ENCODE results near the gene PCBP3.
"Not testable (repeated sequence)": the region's sequence is repeated elsewhere in the genome, so short reads cannot be mapped to it uniquely, and the experiment has no call there.

PCBP3 gene

DNA sequence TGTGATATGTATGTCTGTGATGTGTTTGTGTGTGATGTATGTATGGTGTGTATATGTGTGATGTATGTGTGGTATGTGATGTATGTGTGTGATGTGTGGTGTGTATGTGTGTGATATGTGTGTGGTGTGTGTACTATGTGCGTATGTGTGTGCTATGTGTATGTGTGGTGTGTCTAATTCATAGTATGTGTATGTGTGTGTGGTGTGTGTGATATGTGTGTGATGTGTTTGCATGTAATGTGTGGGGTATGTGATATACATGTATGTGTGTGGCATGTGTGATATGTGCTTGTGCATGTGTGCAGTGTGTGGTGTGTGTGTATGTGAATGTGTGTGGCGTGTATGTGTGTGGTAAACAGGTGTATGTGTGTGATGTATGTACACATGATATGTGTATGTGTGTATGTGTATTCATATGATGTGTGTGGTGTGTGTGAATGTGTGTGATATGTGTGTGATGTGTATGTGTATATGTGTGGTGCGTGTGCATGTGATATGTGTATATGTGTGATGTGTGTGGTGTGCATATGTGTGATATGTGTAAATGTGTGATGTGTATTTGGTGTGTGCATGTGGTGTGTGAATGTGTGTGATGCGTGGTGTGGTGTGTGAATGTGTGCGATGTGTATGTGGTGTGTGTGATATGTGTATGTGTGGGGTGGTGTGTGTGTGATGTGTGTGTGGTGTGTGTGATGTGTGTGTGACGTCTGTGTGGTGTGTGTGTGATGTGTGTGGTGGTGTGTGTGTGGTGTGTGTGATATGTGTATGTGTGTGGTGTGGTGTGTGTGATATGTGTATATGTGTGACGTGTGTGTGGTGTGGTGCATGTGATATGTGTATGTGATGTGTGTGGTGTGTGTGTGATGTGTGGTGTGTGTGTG lies 8.0 kb upstream of the PCBP3 start:
- DNase-seq (ENCODE audit: low read depth in 2 of 2) = no peak

DNA sequence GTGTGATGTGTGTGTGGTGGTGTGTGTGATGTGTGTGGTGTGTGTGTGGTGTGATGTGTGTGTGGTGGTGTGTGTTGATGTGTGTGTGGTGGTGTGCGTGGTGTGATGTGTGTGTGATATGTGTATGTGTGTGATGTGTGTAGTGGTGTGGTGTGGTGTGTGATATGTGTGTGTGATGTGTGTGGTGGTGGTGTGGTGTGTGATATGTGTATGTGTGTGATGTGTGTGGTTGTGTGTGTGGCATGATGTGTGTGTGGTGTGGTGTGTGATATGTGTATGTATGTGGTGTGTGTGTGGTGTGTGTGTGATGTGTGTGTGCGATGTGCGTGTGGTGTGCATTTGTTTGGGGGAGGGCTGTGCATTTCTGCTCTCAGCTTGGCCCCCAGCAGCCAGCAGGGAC lies 7.1 kb upstream of the PCBP3 start:
- DNase-seq (ENCODE audit: low read depth in 2 of 2) = no peak

DNA sequence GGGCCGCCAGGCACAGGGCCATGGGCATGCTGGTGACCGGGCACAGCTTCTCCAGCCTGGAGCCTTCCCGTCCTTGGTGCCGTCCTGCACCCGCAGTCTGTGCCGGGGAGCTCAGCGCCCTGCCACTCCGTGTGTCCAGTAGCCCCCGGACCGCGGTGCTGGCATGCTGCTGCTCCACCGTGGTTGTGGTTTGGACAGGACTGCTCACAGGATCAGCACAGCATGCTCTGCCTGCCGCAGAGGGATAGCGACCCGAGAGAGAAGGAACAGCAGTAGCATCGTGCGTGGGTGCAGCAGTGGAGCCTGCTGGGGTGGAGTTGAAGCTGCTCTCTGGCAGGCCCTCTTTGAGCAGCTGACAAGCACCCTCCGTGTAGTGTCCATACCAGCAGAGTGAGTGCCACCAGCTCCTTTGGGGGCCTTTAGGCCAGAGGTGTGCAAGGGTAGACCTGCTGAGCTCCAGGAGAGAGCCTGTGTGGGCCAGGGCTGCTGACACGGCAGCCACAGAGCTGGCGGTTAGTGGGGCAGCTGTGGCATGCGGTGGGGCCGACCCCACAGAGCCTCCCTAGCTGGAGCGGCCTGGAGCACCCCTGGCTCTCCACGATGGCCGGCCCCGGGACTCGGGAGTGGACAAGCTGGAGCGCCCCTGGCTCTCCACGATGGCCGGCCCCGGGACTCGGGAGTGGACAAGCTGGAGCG lies 6.4 kb upstream of the PCBP3 start:
- DNase-seq (ENCODE audit: low read depth in 2 of 2) = no peak

DNA sequence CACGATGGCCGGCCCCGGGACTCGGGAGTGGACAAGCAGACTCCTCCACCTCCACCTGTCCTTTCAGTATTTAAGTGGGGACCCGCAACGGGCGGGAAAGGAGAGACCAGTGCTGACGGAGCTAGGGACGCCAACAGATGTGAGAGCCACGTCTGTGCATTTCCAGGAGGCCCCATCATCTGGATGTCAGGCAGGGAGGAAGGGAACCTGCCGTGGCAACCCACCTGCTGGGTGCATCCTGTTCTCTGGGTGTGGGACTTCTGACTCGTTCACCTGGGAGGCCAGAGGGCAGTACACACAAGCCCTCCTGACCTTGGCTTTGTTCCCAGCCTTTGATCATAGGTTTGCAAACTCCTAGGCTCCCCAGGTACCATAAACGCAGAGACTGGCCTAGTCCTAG lies 5.6 kb upstream of the PCBP3 start:
- no peak for DNase-seq (ENCODE audit: low read depth in 2 of 2)

DNA sequence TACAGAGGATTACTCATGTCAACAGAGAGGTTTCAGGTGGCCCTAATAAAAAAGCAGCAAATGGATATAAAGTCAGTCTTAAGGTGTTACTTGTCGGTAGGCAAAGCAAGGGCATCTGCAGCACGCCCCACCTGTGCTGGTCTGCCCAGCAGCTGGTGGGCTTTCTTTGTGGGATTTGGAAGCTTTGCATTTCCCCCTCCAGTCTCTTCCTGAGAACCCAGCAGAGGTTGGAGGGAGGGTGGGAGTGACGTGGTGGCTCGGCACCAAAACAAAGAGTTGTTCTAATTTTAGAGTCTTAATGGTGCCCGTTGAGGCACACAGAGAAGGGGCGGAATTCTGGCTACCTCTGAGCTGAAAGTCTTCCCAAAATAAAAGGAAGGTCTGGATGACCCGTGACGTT lies 4.8 kb upstream of the PCBP3 start:
- DNase-seq (ENCODE audit: low read depth in 2 of 2) = no peak

DNA sequence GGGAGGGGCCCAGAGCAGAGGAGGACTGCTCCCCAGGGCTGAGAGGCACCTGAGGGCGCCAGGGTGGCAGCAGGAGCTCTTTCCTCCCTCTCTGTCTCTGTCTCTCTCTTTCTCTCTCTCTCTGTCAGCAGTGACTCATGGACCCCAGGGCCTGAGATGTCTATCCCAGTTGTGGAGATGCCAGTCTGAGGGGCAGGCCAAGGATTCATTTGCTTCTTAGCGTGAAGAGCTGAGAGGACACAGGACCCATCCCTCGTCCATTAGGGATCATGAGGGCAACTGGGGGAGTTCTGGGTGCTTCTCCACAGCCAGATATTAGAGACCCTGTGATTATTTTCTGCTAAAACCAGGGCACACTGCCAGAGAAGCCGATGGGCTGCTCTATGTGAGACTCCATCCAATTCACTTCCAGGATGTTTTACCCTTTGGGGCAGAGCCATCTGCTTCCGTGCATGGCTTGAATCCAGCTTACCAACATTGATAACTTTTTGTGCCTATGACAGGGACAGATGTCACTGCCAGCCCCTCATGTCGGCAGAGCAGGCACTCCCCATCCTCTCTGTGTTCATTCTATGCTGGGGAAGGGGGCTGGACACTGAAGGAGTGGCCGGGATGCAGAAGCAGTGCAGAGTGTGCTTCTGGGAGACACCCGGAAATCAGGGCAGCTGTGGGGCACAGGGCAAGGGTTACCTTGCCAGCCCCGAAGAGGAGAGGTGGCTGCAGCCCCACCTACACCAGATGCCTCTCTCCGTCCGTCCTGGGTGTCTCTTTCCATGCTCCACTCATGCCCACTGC lies 4.1 kb upstream of the PCBP3 start:
- DNase-seq (ENCODE audit: low read depth in 2 of 2) = no peak

DNA sequence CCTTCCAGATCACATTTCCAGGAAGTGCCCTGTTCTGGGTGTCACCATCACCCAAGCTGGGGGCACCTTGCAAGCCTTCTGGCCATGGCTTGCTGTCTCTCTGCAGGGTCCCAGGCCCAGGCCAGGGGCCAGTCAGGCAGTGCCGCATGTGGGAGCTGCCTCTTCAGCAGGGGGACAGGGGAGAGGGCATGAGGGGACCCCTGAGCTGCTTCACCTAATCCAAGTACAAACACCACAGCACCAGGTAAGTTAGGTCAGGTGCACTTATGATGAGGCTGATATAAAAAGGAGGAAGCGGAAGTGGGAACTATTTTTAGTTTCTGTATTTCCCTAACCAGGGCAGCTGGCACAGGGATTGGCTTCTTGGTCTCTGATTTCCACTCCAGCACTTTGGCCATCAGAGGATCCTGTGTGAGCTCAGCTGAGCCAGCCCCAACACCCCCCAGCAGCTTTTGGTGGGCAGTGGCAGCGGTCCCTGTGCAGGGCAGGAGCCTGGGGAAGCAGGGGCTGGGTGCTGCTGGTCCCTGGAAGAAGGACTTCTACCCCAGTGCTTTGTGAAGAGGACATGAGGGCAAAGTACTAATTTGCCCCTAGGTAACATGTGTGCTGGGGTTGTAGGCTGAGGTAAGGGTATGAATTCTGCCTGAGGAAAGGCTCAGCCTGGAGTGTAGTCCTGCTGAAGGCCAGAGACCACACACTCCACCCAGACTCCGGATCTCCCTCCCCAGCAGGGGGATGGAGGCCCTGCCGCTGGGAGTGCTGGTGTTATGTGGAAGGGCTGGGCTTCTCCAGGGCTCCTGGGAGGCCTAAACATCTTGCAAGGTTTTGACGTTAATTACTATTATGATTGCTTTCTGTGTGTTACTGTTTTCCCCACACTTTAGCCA lies 3.3 kb upstream of the PCBP3 start:
- no peak for DNase-seq (ENCODE audit: low read depth in 2 of 2)

DNA sequence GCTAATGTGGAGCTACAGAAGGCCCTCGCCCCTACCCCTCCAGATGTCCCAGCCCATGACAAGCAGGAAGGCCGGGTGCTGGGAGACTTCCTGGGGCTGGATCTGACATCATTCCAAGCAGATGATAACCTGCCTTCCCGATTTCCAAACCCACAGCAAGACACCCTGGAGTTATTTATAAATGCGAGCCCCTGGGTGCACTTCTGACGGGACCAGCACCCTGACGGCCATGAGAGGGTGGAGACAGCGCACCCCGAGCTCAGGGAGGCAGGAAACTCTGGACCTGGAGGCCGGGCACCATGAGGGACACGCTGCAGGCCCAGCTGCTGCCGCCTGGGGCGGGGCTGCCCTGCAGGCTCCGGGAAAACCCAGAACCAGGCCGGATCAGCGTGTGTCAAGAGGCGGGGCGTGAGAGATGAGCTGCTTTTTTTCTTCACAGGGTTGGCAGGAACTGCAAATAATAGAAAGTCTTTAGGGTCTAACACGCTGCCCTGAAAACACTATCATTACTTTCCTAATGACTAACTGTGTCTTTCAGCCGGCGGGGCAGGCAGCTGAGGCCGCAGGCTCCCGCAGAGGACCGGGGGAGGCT lies 2.5 kb upstream of the PCBP3 start:
- DNase-seq (ENCODE audit: low read depth in 2 of 2) = no peak

DNA sequence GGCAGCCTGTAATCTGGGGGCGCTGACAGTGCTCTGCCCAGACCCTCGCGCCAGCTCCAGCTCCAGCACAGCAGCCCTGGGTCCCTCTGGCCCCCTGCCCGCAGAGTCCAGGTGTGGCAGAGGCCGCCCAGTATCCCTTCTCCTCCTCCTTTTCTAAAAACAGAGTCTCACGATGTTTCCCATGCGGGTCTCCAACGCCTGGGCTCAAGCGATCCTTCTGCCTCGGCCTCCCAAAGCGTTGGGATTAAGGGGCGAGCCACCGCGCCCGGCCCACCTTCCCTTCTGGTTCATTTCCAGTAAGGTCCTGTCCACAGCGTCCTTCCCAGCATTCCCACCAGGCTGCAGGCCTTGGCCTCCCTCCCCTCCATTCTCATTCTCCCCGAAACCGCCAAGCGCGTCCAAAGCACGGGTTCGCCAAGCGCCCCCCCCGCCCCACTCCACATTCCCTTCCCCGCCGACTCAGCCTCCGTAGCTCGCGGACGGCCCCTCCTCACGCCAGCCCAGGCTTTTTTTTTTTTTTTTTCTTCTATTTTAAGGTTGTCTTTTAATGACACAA lies 2.0 kb upstream of the PCBP3 start:
- DNase-seq (ENCODE audit: low read depth in 2 of 2) = no peak

DNA sequence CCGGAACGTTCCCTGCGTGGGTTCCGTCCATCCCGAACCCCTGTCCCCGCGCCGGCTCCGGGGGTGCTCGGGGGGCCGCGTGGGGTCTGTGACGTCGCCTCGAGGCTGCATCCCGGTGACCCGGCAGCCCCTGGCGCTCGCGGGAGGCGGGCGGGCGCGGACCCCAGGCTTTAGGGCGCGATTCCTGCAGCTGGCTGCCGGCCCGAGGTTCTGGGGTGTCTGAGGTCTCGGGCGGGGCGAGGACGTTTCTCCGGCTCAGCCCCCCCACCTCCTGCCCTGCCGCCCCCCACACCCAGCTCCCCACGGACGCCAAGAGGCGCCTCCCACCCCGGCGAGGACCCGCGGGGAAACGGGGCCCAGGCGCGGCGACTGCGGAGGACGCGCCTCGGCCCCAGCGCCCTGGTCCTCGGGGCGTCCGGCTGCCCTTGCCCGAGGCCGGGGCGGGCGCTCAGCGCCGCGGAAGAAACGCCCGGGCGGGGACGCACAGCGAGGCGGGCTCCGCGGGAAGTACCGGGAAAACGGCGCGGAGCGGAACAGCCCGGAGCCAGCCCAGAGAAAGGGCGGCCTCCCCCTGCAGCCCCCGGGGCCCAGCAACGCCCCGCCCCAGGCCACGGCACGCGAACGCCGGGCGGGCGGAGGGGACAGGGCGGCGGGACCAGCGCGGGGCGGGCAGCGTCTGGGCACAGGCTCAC lies 1.3 kb upstream of the PCBP3 start:
- DNase-seq (ENCODE audit: low read depth in 2 of 2) = no peak

DNA sequence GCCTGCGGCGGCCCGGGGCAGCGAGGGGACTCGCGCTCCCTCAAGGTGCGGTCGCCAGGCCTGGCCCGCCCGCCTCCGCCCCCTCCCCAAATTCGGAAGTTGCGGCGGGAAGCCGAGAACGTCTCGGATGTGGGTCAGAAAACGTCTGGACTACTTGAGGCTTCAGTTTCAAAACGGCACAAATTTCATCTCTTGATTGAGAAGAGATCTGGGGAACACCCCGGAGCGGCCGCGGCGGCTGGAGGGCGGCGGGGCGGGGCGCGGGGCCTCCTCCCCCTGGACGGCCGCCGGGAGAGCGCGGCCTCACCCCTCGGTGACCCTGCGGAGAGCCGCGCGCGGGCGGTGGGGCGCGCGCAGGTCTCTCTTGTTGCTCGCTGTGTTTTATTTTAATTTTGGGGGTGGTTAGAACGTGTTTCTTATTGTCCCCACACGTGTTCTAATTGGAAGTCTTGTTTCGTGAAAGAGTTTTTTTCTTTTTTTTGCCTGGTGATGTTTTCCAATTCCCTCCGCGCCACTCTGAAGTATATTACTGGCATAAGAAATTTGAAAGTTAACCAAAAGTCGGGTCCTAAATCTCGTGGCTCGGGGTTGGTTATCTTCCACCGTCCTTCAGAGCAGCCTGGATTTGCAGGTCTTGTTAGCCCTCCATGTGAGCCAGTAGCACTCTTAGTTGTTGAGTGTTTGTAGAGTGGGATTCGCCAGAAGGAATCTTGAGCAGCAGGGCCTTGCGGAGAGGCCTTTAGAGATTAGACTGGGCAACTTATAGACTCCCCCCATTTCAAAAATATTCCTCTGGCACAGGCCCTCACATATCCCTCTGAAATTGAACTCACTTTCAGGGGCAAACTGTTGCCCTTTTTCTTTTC lies 749 bp downstream of the PCBP3 start:
- no peak for DNase-seq (ENCODE audit: low read depth in 2 of 2)

DNA sequence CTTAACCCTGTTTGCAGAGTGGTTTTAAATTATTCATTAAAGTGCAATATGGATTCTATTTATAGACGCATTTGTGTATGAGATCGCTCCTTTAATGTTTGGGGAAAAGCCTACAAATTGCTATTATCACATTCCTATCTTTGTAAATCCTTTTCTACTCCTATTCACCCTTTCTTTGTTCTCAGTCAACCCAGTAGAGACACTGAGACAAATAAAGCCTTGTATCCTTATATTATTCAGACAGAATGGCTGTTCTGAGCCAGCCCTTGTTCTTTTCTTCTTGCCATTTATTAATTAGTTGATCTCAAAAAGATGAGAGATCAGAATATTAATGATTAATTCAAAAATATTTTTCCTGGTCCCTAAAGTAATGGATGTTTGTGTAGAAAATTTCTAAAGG lies 8.4 kb downstream of the PCBP3 start:
- DNase-seq (ENCODE audit: low read depth in 2 of 2) = no peak

DNA sequence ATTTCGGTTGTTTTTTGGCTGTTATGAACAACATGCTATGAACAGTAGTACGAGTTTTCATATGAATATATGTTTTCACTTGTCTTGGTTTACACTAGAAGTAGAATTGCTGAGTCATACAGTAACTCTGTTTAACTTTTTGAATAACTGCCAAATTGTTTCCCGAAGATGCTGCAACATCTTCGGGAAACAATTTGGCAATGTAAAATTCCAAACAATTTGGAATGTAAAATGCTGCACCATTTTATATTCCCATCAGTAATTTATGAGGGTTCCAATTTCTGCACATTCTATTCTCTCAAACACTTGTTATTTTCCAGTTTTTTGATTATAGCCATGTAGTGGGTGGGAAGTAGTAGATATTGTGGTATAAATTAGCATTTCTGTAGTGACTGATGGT lies 11.6 kb downstream of the PCBP3 start:
- DNase-seq (ENCODE audit: low read depth in 2 of 2) = no peak

DNA sequence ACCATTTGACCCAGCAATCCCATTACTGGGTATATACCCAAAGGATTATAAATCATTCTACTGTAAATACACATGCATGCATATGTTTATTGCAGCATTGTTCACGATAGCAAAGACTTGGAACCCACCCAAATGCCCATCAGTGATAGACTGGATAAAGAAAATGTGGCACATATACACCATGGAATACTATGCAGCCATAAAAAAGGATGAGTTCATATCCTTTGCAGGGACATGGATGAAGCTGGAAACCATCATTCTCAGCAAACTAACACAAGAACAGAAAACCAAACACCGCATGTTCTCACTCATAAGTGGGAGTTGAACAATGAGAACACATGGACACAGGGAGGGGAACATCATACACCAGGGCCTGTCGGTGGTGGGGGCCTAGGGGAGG lies 12.6 kb downstream of the PCBP3 start:
- DNase-seq (ENCODE audit: low read depth in 2 of 2) = not testable (repeated sequence)

DNA sequence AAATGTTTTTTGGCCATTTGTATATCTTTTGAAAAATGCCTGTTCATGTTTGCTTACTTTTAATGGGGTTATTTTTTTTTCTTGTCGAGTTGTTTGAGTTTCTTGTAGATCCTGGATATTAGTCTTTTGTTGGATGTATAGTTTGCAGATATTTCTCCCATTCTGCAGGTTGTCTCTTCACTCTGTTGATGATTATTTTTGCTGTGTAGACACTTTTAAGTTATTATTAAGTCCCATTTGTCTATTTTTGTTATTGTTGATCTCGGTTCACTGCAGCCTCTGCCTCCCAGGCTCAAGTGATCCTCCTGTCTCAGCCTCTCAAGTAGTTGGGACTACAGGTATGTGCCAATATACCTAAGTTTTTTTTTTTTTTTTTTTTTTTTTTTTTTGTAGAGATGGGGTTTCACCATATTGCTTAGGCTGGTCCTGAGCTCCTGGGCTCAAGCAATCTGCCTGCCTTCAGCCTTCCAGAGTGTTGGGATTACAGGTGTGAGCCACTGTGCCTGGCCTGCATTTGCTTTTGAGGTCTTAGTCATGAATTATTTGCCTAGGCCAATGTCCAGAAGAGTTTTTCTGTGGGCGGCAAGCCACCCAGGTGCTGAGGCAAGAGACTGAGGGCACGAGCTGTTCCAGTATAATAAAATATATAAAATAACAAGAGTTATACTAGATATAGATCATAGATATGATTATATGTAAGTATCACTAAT lies 18.5 kb downstream of the PCBP3 start:
- DNase-seq (ENCODE audit: low read depth in 2 of 2) = not testable (repeated sequence)

DNA sequence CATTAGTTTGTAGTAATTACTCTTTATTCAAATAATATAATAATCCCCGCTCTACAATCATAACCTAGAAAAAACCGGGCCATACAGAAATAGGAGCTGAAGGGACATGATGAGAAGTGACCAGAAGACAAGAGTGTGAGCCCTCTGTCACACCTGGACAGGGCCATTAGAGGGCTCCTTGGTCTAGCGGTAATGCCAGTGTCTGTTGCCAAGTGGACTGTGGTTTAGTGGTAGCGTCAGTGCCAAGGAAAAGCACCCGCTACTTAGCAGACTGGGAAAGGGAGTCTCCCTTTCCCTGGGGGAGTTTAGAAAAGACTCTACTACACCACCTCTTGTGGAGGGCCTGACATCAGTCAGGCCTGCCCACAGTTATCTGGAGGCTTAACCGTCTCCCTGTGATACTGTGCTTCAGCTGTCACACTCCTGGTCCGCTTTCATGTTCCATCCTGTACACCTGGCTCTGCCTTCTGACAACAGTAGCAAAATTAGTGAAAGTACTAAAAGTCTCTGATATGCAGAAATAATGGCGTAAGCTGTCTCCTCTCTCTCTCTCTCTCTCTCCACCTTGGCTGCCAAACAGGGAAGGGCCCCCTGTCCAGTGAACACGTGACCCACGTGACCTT lies 19.2 kb downstream of the PCBP3 start:
- DNase-seq (ENCODE audit: low read depth in 2 of 2) = not testable (repeated sequence)

DNA sequence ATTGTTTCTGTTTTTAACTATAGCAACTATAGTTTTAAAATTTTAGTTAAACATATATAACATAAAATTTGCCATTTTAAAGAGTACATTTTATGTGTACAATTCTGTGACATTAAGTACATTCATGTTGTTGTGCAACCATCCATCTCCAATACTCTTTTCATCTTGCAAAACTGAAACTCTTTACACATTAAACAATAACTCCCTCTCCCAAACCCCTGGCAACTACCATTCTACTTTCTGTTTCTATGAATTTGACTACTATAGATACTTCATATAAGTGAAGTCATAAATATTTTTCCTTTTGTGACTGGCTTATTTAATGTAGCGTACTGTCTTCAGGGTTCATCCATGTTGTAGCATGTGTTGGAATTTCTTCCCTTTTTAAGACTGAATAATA lies 25.9 kb downstream of the PCBP3 start:
- DNase-seq (ENCODE audit: low read depth in 2 of 2) = no peak

DNA sequence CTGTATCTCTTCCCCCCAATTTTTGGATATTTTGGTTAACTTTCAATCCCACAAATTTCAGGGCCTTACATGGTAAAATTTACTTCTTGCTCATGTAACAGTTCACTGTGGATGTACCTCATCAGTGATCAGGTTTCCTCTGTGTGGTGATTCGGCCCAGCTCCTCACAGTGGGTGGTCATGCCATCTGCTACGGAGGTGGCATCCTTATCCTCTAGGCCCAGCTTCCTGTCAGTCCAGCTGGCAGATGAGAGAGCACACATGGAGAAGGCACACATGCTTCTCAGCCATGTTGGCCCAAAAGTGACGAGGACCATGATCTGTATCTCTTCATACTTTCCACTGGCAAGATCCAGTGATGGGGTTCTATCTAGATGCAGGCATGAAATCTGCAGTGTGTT lies 27.2 kb downstream of the PCBP3 start:
- DNase-seq (ENCODE audit: low read depth in 2 of 2) = no peak

All from stimulated activated CD8-positive, alpha-beta memory T cell treated with anti-CD3 and anti-CD28 coated beads, Interleukin-2, amount 100 ng/mL, for 1 hour (primary cell).